OCI-LY3 (cell line): ENCODE results near the gene FIGLA.
"Not testable (repeated sequence)": the region's sequence is repeated elsewhere in the genome, so short reads cannot be mapped to it uniquely, and the experiment has no call there.

Source experiments
- H2AFZ ChIP-seq: fragments of 200-600, 300-600 bp; shearing (Covaris generic); 2 replicates; pipeline ENCODE4 v1.6.0; 2014; ENCODE audit warnings: antibody characterized with exemption, low read depth, low read length
- H3K27ac ChIP-seq: fragments of 200-600, 300-600 bp; sonication (generic); 2 replicates; pipeline ENCODE4 v1.5.1; 2014; ENCODE audit warnings: mild to moderate bottlenecking, low read length, moderate library complexity, mixed read lengths
- H3K27me3 ChIP-seq: fragments of 200-600, 300-600 bp; sonication (generic); 2 replicates; pipeline ENCODE4 v1.6.1; 2014; ENCODE audit warnings: low read depth, low read length, mixed read lengths
- H3K36me3 ChIP-seq: fragments of 200-600, 300-600 bp; sonication (generic); replicated peaks from 2 replicates; pipeline ENCODE3; 2014; ENCODE audit warnings: low read depth, low read length, mixed read lengths
- H3K4me1 ChIP-seq: fragments of 300-600, 200-600 bp; sonication (generic); 2 replicates; pipeline ENCODE4 v1.6.1; 2014; ENCODE audit warnings: low read length, mixed read lengths
- H3K4me2 ChIP-seq: fragments of 200-600, 300-600 bp; sonication (generic); 2 replicates; pipeline ENCODE4 v1.6.1; 2014; ENCODE audit warnings: low read length, mixed read lengths
- H3K4me3 ChIP-seq: fragments of 300-600, 200-600 bp; sonication (generic); 2 replicates; pipeline ENCODE4 v1.5.1; 2014; ENCODE audit warnings: antibody characterized with exemption, mild to moderate bottlenecking, low read length, moderate library complexity
- H3K79me2 ChIP-seq: fragments of 300-600, 200-600 bp; shearing (Covaris generic); 2 replicates; pipeline ENCODE4 v1.6.1; 2014; ENCODE audit warnings: mild to moderate bottlenecking, low read length, mixed read lengths
- H3K9ac ChIP-seq: fragments of 300-600, 200-600 bp; shearing (Covaris generic); 2 replicates; pipeline ENCODE4 v1.6.0; 2014; ENCODE audit warnings: mild to moderate bottlenecking, low read length, moderate library complexity
- H3K9me3 ChIP-seq: fragments of 200-600, 300-600 bp; shearing (Covaris generic); 2 replicates; pipeline ENCODE4 v1.6.1; 2014; ENCODE audit warnings: low read length, mixed read lengths; ENCODE audit not compliant: insufficient read depth
- H4K20me1 ChIP-seq: fragments of 200-600, 300-600 bp; sonication (generic); 2 replicates; pipeline ENCODE4 v1.6.1; 2016; ENCODE audit warnings: low read length, mixed read lengths; ENCODE audit not compliant: insufficient read depth
- EZH2phosphoT487 ChIP-seq: fragments of 200-600 bp; shearing (Covaris generic); IDR thresholded peaks from 2 replicates; pipeline ENCODE4 v1.6.1; 2018; ENCODE audit warnings: antibody characterized with exemption, mixed run types, low read depth
- TF ChIP-seq, protein P1 (sequence below): fragments of 200-600, 300-600 bp; sonication (generic); IDR thresholded peaks from 2 replicates; pipeline ENCODE4 v1.5.1; 2014; ENCODE audit warnings: antibody characterized with exemption, low read length, low read depth

FIGLA gene

DNA sequence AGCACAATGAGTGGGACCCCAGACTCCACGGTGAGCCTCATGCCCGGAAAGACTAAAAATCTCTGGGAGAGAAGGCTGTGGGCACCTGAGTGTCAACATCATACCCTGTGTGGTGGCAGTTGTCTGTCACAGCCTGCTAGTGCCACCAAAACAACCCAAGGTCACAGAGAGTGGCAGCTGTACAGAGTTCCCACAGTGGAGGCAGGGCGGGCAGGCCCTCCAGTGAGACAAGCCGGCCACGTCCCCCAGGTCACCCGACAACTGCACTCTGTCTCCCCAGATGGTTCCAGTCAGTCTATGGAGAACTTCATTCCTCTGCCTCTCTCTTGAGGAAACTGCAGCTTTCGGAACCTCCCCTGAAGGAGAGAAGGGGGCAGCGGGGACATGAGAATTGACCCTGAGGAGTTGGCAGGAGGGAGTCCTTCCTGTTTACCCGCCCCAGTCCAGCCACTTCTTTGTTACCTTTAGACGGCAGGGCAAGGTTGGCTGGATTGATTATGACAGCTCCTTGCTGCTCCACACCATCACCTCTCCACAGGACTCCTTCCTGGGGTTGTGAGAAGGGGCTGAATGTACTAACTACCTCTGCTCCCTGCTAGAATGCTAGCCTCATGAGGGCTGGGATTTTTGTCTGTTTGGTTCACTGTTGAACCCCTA is 11.3 kb upstream of the FIGLA start:
- Histone ChIP-seq H3K9me3 (no peaks in the 10 kb centered on the region), H4K20me1 (no peaks in the 10 kb centered on the region), H3K4me1 (peaks cover 8% of the 10 kb centered on the region), H3K79me2 (no peaks in the 10 kb centered on the region), H3K4me3 (no peak overlapping the region), H3K27me3 (peaks cover 7% of the 10 kb centered on the region; the same call in 1 of the 2 replicates), H3K4me2 (no peak overlapping the region), H3K9ac (no peak overlapping the region), H2AFZ (no peak overlapping the region), H3K27ac (no peak overlapping the region), H3K36me3 (no peaks in the 10 kb centered on the region)
- TF ChIP-seq EZH2phosphoT487: no peak
- TF ChIP-seq, protein P1, sequence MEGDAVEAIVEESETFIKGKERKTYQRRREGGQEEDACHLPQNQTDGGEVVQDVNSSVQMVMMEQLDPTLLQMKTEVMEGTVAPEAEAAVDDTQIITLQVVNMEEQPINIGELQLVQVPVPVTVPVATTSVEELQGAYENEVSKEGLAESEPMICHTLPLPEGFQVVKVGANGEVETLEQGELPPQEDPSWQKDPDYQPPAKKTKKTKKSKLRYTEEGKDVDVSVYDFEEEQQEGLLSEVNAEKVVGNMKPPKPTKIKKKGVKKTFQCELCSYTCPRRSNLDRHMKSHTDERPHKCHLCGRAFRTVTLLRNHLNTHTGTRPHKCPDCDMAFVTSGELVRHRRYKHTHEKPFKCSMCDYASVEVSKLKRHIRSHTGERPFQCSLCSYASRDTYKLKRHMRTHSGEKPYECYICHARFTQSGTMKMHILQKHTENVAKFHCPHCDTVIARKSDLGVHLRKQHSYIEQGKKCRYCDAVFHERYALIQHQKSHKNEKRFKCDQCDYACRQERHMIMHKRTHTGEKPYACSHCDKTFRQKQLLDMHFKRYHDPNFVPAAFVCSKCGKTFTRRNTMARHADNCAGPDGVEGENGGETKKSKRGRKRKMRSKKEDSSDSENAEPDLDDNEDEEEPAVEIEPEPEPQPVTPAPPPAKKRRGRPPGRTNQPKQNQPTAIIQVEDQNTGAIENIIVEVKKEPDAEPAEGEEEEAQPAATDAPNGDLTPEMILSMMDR: no peak

DNA sequence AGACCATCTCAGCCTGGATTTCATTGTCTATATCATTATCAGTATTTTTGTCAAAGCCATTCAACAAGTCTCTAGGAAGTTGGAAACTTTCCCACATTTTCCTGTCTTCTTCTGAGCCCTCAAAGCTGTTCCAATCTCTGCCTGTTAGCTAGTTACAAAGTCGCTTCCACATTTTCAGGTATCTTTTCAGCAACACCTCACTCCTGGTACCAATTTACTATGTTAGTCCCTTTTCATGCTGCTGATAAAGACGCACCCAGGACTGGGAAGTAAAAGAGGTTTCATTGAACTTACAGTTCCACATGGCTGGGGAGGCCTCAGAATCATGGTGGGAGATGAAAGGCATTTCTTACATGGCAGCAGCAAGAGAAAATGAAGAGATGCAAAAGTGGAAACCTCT is 9.3 kb upstream of the FIGLA start:
- Histone ChIP-seq H3K27ac (no peak overlapping the region), H3K4me2 (no peak overlapping the region), H4K20me1 (no peaks in the 10 kb centered on the region), H2AFZ (no peak overlapping the region), H3K79me2 (no peaks in the 10 kb centered on the region), H3K9me3 (no peaks in the 10 kb centered on the region), H3K36me3 (no peaks in the 10 kb centered on the region), H3K4me1 (peaks cover 8% of the 10 kb centered on the region), H3K4me3 (no peak overlapping the region), H3K9ac (no peak overlapping the region), H3K27me3 (no peaks in the 10 kb centered on the region)
- TF ChIP-seq, protein P1: no peak
- TF ChIP-seq EZH2phosphoT487: no peak

DNA sequence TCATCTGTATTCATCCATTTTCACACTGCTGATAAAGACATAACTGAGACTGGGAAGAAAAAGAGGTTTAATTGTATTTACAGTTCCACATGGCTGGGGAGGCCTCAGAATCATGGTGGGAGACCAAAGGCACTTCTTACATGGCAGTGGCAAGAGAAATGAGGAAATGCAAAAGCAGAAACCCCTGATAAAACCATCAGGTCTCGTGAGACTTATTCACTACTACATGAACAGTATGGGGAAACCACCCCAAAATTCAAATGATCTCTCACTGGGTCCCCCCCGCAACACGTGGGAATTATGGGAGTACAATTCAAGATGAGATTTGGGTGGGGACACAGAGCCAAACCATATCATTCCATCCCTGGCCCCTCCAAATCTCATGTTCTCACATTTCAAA is 7.6 kb upstream of the FIGLA start:
- H3K4me3 ChIP-seq, H3K27ac ChIP-seq, H3K27me3 ChIP-seq, H3K36me3 ChIP-seq, H4K20me1 ChIP-seq, H3K4me1 ChIP-seq, H3K4me2 ChIP-seq, H2AFZ ChIP-seq, H3K9me3 ChIP-seq, H3K9ac ChIP-seq, H3K79me2 ChIP-seq: not testable (repeated sequence)

DNA sequence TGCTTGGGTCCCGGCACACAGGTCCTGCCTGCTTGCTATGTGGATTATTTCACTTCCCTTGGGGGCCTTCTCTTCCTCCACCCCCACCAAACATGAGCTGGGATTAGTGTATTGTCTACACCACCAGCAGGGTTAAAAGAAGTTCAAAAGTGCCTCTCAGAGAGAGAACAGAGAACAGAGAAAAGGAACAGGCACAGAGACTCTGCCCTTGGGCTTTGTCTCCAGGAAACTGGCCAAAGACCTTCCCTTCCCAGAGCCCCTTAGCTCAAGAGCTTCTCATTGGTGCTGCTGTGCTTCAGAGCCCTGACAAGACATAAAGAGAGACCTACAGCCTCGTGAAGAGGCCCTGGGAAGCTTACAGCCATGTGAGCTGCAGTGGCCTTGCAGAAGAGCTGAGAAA is 7.1 kb upstream of the FIGLA start:
- no peaks in the 10 kb centered on the region for H3K27me3 ChIP-seq
- TF ChIP-seq EZH2phosphoT487: no peak
- TF ChIP-seq, protein P1: no peak

DNA sequence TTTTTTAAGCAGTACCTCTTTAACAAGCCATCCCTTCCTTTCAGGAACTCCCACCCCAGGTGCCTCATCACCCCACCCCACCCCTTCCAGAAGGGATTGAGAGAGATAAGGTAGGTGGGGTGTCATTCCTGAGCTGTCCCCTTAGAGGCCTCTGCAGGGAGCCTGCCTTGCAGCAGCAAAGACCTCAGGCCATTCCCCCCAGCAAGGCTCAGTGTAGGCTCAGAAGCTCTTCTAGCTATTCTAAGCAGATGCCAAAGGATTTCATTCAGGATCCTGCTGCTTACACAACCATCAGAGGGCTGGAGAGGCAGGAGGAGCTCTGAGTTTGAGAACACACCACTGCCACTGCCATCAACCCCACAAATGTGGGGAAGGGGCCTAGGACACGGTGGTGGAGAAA is 5.8 kb upstream of the FIGLA start:
- H3K27me3 ChIP-seq: no peaks in the 10 kb centered on the region
- no peak overlapping the region for H3K4me3 ChIP-seq
- H3K9me3 ChIP-seq: no peaks in the 10 kb centered on the region

More for the DNA sequence above, 7.1 kb upstream of the FIGLA start:
- H3K4me1 ChIP-seq: peaks cover 8% of the 10 kb centered on the region
- no peaks in the 10 kb centered on the region for H3K79me2 ChIP-seq
- H3K9ac ChIP-seq: no peak overlapping the region
- H3K4me3 ChIP-seq: no peak overlapping the region
- H3K9me3 ChIP-seq: no peaks in the 10 kb centered on the region
- no peak overlapping the region for H2AFZ ChIP-seq
- no peaks in the 10 kb centered on the region for H3K36me3 ChIP-seq
- H3K4me2 ChIP-seq: no peak overlapping the region
- H3K27ac ChIP-seq: no peak overlapping the region; the same call in 1 of the 2 replicates
- no peaks in the 10 kb centered on the region for H4K20me1 ChIP-seq

More for the DNA sequence above, 5.8 kb upstream of the FIGLA start:
- Histone ChIP-seq H3K36me3 (no peaks in the 10 kb centered on the region), H3K27ac (no peak overlapping the region), H2AFZ (no peak overlapping the region), H3K4me1 (peaks cover 17% of the 10 kb centered on the region), H3K4me2 (no peak overlapping the region), H3K9ac (no peak overlapping the region), H4K20me1 (no peaks in the 10 kb centered on the region), H3K79me2 (no peaks in the 10 kb centered on the region)
- TF ChIP-seq, protein P1: no peak
- no peak for TF ChIP-seq EZH2phosphoT487
